WTC11 (cell line): ENCODE measurements around the gene PI4KA. TPM values are rescaled to one million over a fixed set of nuclear protein-coding genes. Genes with fewer than 3 reads are reported as not detected.
"Not testable (repeated sequence)": the region's sequence is repeated elsewhere in the genome, so short reads cannot be mapped to it uniquely, and the experiment has no call there.

Experiments
- ATAC-seq: fragments of 200-7000 bp; cut with Tn5 transposase; 2 replicates; pipeline ENCODE4 v1.10.0; 2021; ENCODE audit warnings: mild to moderate bottlenecking, moderate library complexity
- CTCF ChIA-PET: fragments of 300-600 bp; sonication (Branson Sonifier 250); formaldehyde crosslinking; loops from one replicate; lab custom pipeline; 2021; ENCODE audit warnings: antibody characterized with exemption; lab: Charles Lee
- POLR2A ChIA-PET: fragments of 350-600 bp; sonication (Branson Sonifier 250); formaldehyde crosslinking; loops from one replicate; lab custom pipeline; 2021; ENCODE audit warnings: antibody characterized with exemption; lab: Charles Lee
- DNase-seq: peaks from one replicate; pipeline ENCODE4 v3.0.0; 2021; ENCODE audit warnings: low spot score
- H3K27ac Mint-ChIP-seq: 2 replicates; pipeline ENCODE4 v1.8.0; 2021; ENCODE audit warnings: mixed read lengths
- H3K27me3 Mint-ChIP-seq: 2 replicates; pipeline ENCODE4 v1.8.0; 2021; ENCODE audit warnings: low read depth, mild to moderate bottlenecking, moderate library complexity, mixed read lengths
- H3K36me3 Mint-ChIP-seq: 2 replicates; pipeline ENCODE4 v1.8.0; 2021; ENCODE audit warnings: mixed read lengths
- H3K4me1 Mint-ChIP-seq: 2 replicates; pipeline ENCODE4 v1.8.0; 2022; ENCODE audit warnings: mixed read lengths
- H3K4me3 Mint-ChIP-seq: 2 replicates; pipeline ENCODE4 v1.8.0; 2021; ENCODE audit warnings: mild to moderate bottlenecking, moderate library complexity, mixed read lengths
- H3K9me3 Mint-ChIP-seq: 2 replicates; pipeline ENCODE4 v1.8.0; 2021; ENCODE audit warnings: mixed read lengths
- CREM ChIP-seq: sonication (generic); formaldehyde crosslinking; IDR thresholded peaks from 2 replicates; pipeline ENCODE4 v1.8.1; 2022; ENCODE audit warnings: mild to moderate bottlenecking, missing genetic modification reagents, moderate library complexity
- GRHL2 ChIP-seq: fragments of 250-450 bp; sonication (Bioruptor Pico); IDR thresholded peaks from 2 replicates; pipeline ENCODE4 v1.8.0; 2022; ENCODE audit warnings: mild to moderate bottlenecking, moderate library complexity; ENCODE audit not compliant: insufficient replicate concordance, severe bottlenecking
- TEAD1 ChIP-seq: sonication (generic); formaldehyde crosslinking; IDR thresholded peaks from 2 replicates; pipeline ENCODE4 v1.8.0; 2022; ENCODE audit warnings: mild to moderate bottlenecking, missing genetic modification reagents
- ZNF263 ChIP-seq: sonication (generic); formaldehyde crosslinking; IDR thresholded peaks from 2 replicates; pipeline ENCODE4 v1.8.1; 2022; ENCODE audit warnings: low read depth, mild to moderate bottlenecking, moderate library complexity, missing genetic modification reagents
- ZNF512 ChIP-seq: sonication (generic); formaldehyde crosslinking; IDR thresholded peaks from 2 replicates; pipeline ENCODE4 v1.8.1; 2022; ENCODE audit warnings: missing genetic modification reagents, borderline replicate concordance
- ZNF671 ChIP-seq: fragments of 250-450 bp; sonication (Bioruptor Pico); IDR thresholded peaks from 2 replicates; pipeline ENCODE4 v1.8.0; 2021; ENCODE audit warnings: mild to moderate bottlenecking
- total RNA-seq: library from RNA; stranded (reverse); gene quantifications from 3 replicates; pipeline ENCODE4 v1.2.3, GENCODE V29; 2021

The PI4KA gene
- total RNA-seq, 1 experiment from 2014 or later, result 45.5 TPM

GRCh38 chr22:20671409-20672081, 187.1 kb downstream of the PI4KA start (continued):
- TF ChIP-seq GRHL2 (no peak), TEAD1 (CRISPR knock-in tag) (no peak), ZNF512 (CRISPR knock-in tag) (no peak), ZNF263 (no peak), ZNF671 (CRISPR knock-in tag) (no peak), CREM (CRISPR knock-in tag) (no peak)

GRCh38 chr22:20670457-20671261, 188.0 kb downstream of the PI4KA start:
- H3K4me1 Mint-ChIP-seq, ATAC-seq, POLR2A ChIA-PET, H3K27me3 Mint-ChIP-seq, H3K36me3 Mint-ChIP-seq, DNase-seq, H3K27ac Mint-ChIP-seq, H3K9me3 Mint-ChIP-seq, H3K4me3 Mint-ChIP-seq: not testable (repeated sequence)
- CTCF ChIA-PET, result interaction anchor here (1.2 kb wide), 1 partner anchor 64 kb away, joined by 4 read pairs; no protein-coding TSS in a partner anchor

GRCh38 chr22:20669884-20670283, 188.7 kb downstream of the PI4KA start:
- H3K27me3 Mint-ChIP-seq, H3K4me1 Mint-ChIP-seq, POLR2A ChIA-PET, ATAC-seq, H3K36me3 Mint-ChIP-seq, H3K27ac Mint-ChIP-seq, DNase-seq, CTCF ChIA-PET, H3K9me3 Mint-ChIP-seq, H3K4me3 Mint-ChIP-seq: not testable (repeated sequence)

- DNase-seq, CTCF ChIA-PET, H3K27me3 Mint-ChIP-seq, ATAC-seq, H3K4me1 Mint-ChIP-seq, H3K36me3 Mint-ChIP-seq, H3K4me3 Mint-ChIP-seq, H3K27ac Mint-ChIP-seq, H3K9me3 Mint-ChIP-seq, POLR2A ChIA-PET: not testable (repeated sequence)
These were observed 189.1 kb downstream of the PI4KA start for GRCh38 chr22:20669471-20669870.

- POLR2A ChIA-PET, H3K9me3 Mint-ChIP-seq: not testable (repeated sequence)
These were observed 189.8 kb downstream of the PI4KA start for GRCh38 chr22:20668769-20669168.

GRCh38 chr22:20668226-20668625, 190.4 kb downstream of the PI4KA start:
- H3K9me3 Mint-ChIP-seq, POLR2A ChIA-PET, H3K4me3 Mint-ChIP-seq, ATAC-seq, H3K27me3 Mint-ChIP-seq, DNase-seq, H3K4me1 Mint-ChIP-seq, H3K36me3 Mint-ChIP-seq, H3K27ac Mint-ChIP-seq: not testable (repeated sequence)
- CTCF ChIA-PET, result interaction anchor here (0.6 kb wide), 1 partner anchor 91 kb away, joined by 6 read pairs; no protein-coding TSS in a partner anchor

More at GRCh38 chr22:20668769-20669168, 189.8 kb downstream of the PI4KA start:
- H3K27me3 Mint-ChIP-seq, DNase-seq, H3K4me1 Mint-ChIP-seq, H3K4me3 Mint-ChIP-seq, H3K36me3 Mint-ChIP-seq, CTCF ChIA-PET, ATAC-seq, H3K27ac Mint-ChIP-seq: not testable (repeated sequence)

GRCh38 chr22:20667548-20667947, 191.1 kb downstream of the PI4KA start:
- CTCF ChIA-PET, result interaction anchor here (0.6 kb wide), 1 partner anchor 92 kb away, joined by 6 read pairs; no protein-coding TSS in a partner anchor
- POLR2A ChIA-PET, H3K27me3 Mint-ChIP-seq, H3K9me3 Mint-ChIP-seq, H3K4me3 Mint-ChIP-seq, H3K36me3 Mint-ChIP-seq, H3K27ac Mint-ChIP-seq, ATAC-seq, H3K4me1 Mint-ChIP-seq, DNase-seq: not testable (repeated sequence)
